ENCODE measurements around the gene APOBEC3H.

Gene APOBEC3H

DNA sequence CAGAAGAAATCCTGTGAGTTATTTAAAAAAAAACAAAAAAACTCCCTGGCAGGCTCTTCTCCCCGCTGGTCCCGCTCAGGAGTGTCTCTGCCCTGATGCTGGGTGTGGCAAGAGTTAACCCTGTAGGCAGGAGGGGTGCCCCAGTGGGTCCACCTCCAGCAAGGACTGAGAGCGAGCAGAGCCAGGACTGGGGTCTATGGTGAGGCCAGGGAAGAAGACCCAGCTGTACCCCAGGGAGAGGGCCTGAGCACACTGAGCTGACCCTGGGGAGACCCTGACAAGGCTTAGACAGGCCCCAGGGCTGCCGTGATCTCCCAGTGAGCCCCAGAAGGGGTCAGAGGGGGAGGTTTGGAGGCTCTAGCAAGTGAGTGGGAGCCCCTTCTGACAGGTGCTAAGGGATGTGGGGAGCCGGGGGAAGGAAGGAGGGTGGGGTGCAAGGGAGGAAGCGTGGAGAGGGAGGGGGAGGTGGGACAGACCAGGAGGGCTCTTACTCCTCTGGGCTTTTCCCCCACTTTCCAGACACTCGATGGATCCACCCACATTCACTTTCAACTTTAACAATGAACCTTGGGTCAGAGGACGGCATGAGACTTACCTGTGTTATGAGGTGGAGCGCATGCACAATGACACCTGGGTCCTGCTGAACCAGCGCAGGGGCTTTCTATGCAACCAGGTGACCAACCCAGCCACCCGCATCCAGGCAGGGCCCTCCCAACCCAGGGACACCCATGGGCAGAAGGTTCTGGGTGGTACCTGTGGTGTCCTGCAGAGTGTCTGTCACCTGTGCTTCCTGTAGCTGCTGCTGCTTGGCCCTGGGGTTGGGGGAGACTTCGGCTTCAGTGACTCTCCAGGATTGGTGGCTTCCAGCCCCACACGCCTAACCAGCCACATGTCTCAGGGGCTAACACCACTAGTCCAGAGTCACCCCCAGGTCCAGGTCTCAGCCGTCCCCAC is 13.6 kb upstream of the APOBEC3H start:
- no peak overlapping the region for H3K4me2 ChIP-seq (ENCODE audit: low read length)
- no peak overlapping the region for H3K9ac ChIP-seq
- H3K27me3 ChIP-seq (ENCODE audit: control insufficient read depth, insufficient read depth, low read length), result no peaks in the 10 kb centered on the region
- H3K4me1 ChIP-seq, result no peaks in the 10 kb centered on the region
- TF ChIP-seq, protein P1, sequence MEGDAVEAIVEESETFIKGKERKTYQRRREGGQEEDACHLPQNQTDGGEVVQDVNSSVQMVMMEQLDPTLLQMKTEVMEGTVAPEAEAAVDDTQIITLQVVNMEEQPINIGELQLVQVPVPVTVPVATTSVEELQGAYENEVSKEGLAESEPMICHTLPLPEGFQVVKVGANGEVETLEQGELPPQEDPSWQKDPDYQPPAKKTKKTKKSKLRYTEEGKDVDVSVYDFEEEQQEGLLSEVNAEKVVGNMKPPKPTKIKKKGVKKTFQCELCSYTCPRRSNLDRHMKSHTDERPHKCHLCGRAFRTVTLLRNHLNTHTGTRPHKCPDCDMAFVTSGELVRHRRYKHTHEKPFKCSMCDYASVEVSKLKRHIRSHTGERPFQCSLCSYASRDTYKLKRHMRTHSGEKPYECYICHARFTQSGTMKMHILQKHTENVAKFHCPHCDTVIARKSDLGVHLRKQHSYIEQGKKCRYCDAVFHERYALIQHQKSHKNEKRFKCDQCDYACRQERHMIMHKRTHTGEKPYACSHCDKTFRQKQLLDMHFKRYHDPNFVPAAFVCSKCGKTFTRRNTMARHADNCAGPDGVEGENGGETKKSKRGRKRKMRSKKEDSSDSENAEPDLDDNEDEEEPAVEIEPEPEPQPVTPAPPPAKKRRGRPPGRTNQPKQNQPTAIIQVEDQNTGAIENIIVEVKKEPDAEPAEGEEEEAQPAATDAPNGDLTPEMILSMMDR (IDR thresholded peaks at IDR 0.05), result no peak
- H2AFZ ChIP-seq, result no peak overlapping the region
- no peak overlapping the region for H3K4me3 ChIP-seq (ENCODE audit: low read depth, low read length)
- H3K79me2 ChIP-seq, result no peaks in the 10 kb centered on the region
- H3K9me3 ChIP-seq (ENCODE audit: control insufficient read depth, low read length), result no peaks in the 10 kb centered on the region
- no peaks in the 10 kb centered on the region for H3K36me3 ChIP-seq (ENCODE audit: control insufficient read depth, insufficient read depth, low read length)
- H3K27ac ChIP-seq, result no peak overlapping the region

DNA sequence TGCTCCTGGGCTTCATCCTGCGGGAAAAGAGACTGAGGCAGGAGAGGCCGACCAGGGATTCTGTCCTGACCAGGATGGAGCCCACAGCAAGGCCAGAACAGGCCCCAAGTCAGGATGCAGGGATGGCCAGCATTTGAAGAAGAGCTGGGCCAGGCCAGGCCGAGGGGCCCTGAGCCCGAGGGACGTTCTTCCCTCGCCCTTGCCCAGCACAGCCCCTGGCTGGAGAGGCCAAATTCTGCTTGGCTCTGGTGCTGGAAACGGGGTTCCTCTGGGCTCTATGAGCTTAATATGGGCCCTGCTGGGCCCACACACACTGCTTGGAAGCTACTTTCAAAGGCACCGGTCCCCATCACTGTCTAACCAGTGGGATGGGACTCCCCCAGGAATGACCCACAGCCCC is 12.4 kb upstream of the APOBEC3H start:
- TF ChIP-seq, protein P1 (IDR thresholded peaks at IDR 0.05), result no peak
- H3K36me3 ChIP-seq (ENCODE audit: control insufficient read depth, insufficient read depth, low read length), result no peaks in the 10 kb centered on the region

DNA sequence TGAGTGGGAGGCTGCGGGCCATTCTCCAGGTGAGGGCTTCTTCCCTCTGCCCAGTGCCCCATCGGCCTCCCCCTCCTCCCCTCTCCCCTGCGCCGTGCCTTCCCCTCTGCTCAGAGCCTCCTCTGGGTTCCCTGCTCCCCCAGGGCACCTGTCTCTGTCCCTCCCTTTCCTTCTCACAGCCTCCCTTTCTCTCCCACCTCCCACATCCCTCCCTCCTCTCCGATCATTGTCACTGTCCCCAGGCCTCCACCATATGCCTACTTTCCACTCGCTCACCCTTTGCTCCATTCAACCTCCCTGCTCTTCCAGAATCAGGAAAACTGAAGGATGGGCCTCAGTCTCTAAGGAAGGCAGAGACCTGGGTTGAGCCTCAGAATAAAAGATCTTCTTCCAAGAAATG is 9.9 kb upstream of the APOBEC3H start:
- H3K4me2 ChIP-seq (ENCODE audit: low read length), result no peak overlapping the region
- no peaks in the 10 kb centered on the region for H3K9me3 ChIP-seq (ENCODE audit: control insufficient read depth, low read length)
- no peaks in the 10 kb centered on the region for H3K36me3 ChIP-seq (ENCODE audit: control insufficient read depth, insufficient read depth, low read length)
- H3K9ac ChIP-seq, result no peak overlapping the region
- H3K79me2 ChIP-seq, result no peaks in the 10 kb centered on the region
- no peaks in the 10 kb centered on the region for H3K27me3 ChIP-seq (ENCODE audit: control insufficient read depth, insufficient read depth, low read length)
- no peak overlapping the region for H3K4me3 ChIP-seq (ENCODE audit: low read depth, low read length)
- no peak overlapping the region for H3K27ac ChIP-seq
- TF ChIP-seq, protein P1 (IDR thresholded peaks at IDR 0.05), result no peak
- no peaks in the 10 kb centered on the region for H3K4me1 ChIP-seq
- no peak overlapping the region for H2AFZ ChIP-seq

More for the DNA sequence above, 12.4 kb upstream of the APOBEC3H start:
- H2AFZ ChIP-seq, result no peak overlapping the region
- H3K27ac ChIP-seq, result no peak overlapping the region
- H3K79me2 ChIP-seq, result no peaks in the 10 kb centered on the region
- no peak overlapping the region for H3K4me2 ChIP-seq (ENCODE audit: low read length)
- no peak overlapping the region for H3K4me3 ChIP-seq (ENCODE audit: low read depth, low read length)
- H3K9ac ChIP-seq, result no peak overlapping the region
- H3K27me3 ChIP-seq (ENCODE audit: control insufficient read depth, insufficient read depth, low read length), result no peaks in the 10 kb centered on the region
- no peaks in the 10 kb centered on the region for H3K4me1 ChIP-seq
- H3K9me3 ChIP-seq (ENCODE audit: control insufficient read depth, low read length), result no peaks in the 10 kb centered on the region

DNA sequence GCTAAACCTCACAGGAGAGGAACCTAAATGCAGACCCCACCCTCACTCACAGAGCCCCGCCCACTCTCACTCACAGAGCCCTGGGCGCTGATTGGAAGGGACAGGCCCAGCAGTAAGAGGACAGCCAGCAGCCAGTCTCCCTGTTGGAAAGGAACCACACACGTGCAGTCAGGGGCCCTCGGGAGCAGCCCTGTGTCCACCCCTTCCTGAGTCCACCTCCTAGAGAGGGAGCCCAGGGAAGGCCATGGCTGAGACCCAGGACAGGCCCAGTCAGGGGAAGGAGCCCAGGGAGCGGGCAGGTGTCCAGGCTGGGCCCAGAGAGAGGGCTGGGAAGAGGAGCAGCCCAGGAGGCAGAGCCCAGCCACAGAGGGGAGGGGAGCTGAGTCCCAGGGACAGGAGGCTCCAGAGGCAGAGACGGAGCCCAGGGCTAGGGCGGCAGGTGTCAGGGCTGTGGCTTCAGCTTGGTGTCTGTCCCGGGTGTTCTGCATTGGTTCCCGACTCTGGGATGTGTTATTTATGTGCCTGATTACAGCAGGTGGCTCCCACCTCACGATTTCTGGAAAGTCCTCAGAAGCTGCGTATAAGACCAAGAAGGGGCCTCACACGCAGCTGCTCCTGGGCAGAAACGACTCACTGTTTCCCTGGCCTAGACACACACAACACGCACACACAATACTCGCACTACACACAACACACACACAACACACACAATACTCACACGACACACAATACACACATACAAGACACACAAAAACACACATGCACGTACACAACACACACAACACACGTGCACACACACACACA is 9.0 kb upstream of the APOBEC3H start:
- no peak overlapping the region for H3K9ac ChIP-seq
- TF ChIP-seq, protein P1 (IDR thresholded peaks at IDR 0.05), result no peak
- H3K36me3 ChIP-seq (ENCODE audit: control insufficient read depth, insufficient read depth, low read length), result no peaks in the 10 kb centered on the region
- H3K4me2 ChIP-seq (ENCODE audit: low read length), result no peak overlapping the region
- H3K79me2 ChIP-seq, result no peaks in the 10 kb centered on the region
- no peak overlapping the region for H2AFZ ChIP-seq
- no peaks in the 10 kb centered on the region for H3K27me3 ChIP-seq (ENCODE audit: control insufficient read depth, insufficient read depth, low read length)
- no peaks in the 10 kb centered on the region for H3K9me3 ChIP-seq (ENCODE audit: control insufficient read depth, low read length)
- H3K4me1 ChIP-seq, result no peaks in the 10 kb centered on the region
- no peak overlapping the region for H3K4me3 ChIP-seq (ENCODE audit: low read depth, low read length)
- no peak overlapping the region for H3K27ac ChIP-seq

Data from parathyroid adenoma (tissue), 2 donors.